T47D (cell line): ENCODE data around the gene UBE2E2.

Experiments
- DNase-seq, 2 experiments: peaks; one replicate each; pipeline versions ENCODE4 v3.0.0 to v3.0.0-alpha.2; 2011 to 2012; ENCODE audit warnings: low read depth in 1 of 2, low spot score in 1 of 2
- JUND ChIP-seq: IDR thresholded peaks from 2 replicates; pipeline ENCODE4 v1.6.1; 2012; ENCODE audit warnings: low read depth
- in situ Hi-C: cut with HindIII; loops from 2 replicates; pipeline ENCODE4 v1.10.0; 2016; ENCODE audit warnings: low sequenced_read_pairs, low pct_unique_long_range_greater_than_20kb

Gene UBE2E2

GRCh38 chr3:23202203-23202920 is 765 bp upstream of the UBE2E2 start:
- in situ Hi-C loops = no loop called here
- no peak for TF ChIP-seq JUND
- DNase-seq = no peak

GRCh38 chr3:23203708-23204330 is 692 bp downstream of the UBE2E2 start:
- DNase-seq = no peak
- in situ Hi-C loops = no loop called here
- TF ChIP-seq JUND = no peak

DNA sequence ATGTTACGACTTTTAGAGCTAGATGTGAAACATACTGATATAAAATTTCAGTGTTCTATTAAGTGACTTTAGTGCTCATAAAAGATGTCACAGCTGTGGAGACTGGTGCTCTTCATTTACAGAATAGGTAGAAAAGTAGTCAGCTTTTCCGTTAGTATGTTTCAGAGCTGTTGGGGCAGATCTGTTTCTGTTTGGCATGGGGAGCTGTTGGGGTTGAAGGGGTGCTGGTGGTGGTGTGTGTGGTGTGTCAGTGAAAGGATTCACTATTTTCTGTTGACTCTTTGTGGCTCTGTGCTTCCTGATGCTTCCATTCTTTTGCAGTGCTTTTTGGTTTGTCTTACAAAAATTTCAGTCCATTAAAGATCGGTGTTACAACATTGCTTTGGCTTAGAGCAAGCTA is 3.2 kb downstream of the UBE2E2 start:
- TF ChIP-seq JUND = no peak
- in situ Hi-C loops = no loop called here
- no peak for DNase-seq

- DNase-seq = no peak
- in situ Hi-C loops = no loop called here
- no peak for TF ChIP-seq JUND
Observed at GRCh38 chr3:23209103-23209502, 6.0 kb downstream of the UBE2E2 start.

GRCh38 chr3:23209747-23210487 is 6.8 kb downstream of the UBE2E2 start:
- DNase-seq = no peak
- no peak for TF ChIP-seq JUND
- in situ Hi-C loops = no loop called here

GRCh38 chr3:23213813-23214212 is 10.7 kb downstream of the UBE2E2 start:
- no peak for TF ChIP-seq JUND
- DNase-seq = no peak
- in situ Hi-C loops = no loop called here

- in situ Hi-C loops = no loop called here
- TF ChIP-seq JUND = no peak
- no peak for DNase-seq
Observed at GRCh38 chr3:23217872-23218554, 14.9 kb downstream of the UBE2E2 start.

GRCh38 chr3:23219117-23219516 is 16.0 kb downstream of the UBE2E2 start:
- in situ Hi-C loops = no loop called here
- DNase-seq = no peak
- no peak for TF ChIP-seq JUND

DNA sequence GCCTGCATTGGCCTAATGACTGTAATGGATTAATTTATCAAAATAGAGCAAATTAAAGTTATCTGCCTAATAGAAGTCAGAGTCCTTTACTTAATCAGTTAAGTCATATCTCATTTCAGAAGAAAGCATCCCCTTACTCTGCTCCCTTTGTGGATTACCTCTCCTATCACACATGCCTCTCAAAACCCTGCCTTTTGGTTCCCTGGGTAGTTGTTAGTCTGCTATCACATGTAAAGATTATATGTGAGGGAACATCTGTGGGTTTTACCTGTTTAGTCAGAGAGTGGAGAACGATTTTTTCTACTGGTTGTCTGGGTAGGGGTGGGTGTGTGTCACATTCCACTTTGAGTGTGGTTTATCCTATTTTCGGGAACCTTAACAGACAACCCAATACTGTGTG is 16.4 kb downstream of the UBE2E2 start:
- in situ Hi-C loops = no loop called here

GRCh38 chr3:23221136-23221535 is 18.0 kb downstream of the UBE2E2 start:
- no peak for TF ChIP-seq JUND
- no peak for DNase-seq
- in situ Hi-C loops = no loop called here

More for the DNA sequence above, 16.4 kb downstream of the UBE2E2 start:
- no peak for DNase-seq
- no peak for TF ChIP-seq JUND

DNA sequence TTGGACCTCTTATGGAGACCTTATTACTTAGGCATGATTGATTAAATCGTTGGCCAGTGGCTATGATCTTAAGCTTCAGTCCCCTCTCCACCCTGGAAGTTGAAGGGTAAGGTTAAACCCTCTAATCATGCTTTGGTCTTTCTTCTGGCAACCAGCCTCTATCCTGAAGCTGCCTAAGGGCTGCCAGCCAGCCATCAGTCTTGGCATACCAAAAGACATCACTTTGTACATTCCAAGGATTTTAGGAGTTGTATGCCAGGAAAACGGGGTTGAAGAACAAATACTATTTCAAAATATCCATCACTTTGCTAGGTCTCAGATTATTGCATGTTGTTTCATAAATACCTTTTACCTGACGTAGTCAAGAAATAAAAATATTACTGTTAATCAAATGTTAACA is 28.9 kb downstream of the UBE2E2 start:
- in situ Hi-C loops = no loop called here
- TF ChIP-seq JUND = no peak
- no peak for DNase-seq

GRCh38 chr3:23232854-23233253 is 29.7 kb downstream of the UBE2E2 start:
- in situ Hi-C loops = no loop called here
- DNase-seq = no peak
- TF ChIP-seq JUND = no peak

DNA sequence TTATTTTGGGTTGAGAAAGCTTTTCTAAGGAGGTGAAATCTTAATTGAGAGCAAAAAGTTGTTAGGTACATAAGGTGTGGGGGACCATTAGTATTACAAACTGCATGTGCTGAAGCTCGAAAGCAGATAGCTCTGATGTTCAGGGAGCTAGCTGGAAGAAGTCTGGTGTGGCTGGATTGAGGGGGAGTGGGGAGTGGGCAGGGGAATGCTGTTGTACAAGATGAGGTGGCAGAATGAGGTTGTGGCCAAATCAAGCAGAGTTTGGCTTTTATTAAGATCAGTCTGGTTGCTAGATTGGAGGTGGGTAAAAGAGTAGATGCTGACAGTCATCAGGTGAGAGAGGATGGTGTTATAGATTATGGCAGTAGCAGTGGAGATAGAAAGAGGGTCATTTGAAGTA is 32.1 kb downstream of the UBE2E2 start:
- no peak for DNase-seq
- in situ Hi-C loops = no loop called here
- TF ChIP-seq JUND = no peak
